Cerebellar cortex (tissue), 1 donor: ENCODE data around the gene APOF.
"Not testable (repeated sequence)": the region's sequence is repeated elsewhere in the genome, so short reads cannot be mapped to it uniquely, and the experiment has no call there.

Experiments used
- DNase-seq: peaks from one replicate; pipeline ENCODE4 v3.0.0-alpha.2; 2015; ENCODE audit warnings: low spot score

The APOF gene

GRCh38 chr12:56373515-56373914, 10.9 kb upstream of the APOF start:
- no peak for DNase-seq

- no peak for DNase-seq
Observed at GRCh38 chr12:56366948-56367347, 4.3 kb upstream of the APOF start.

- DNase-seq, result no peak
Observed at GRCh38 chr12:56361487-56362129, 1.0 kb downstream of the APOF start.

- peak; percentile 100 for DNase-seq
Observed at GRCh38 chr12:56359851-56360767, 2.5 kb downstream of the APOF start, which contains the start of gene STAT2. Gene STAT2, minus strand, starts transcription at chr12:56360107. Its CDS starts 3,536 bp downstream, at chr12:56356571.

- peak; percentile 15 for DNase-seq
Observed at GRCh38 chr12:56358836-56359532, 3.7 kb downstream of the APOF start.

- DNase-seq, result no peak
Observed at GRCh38 chr12:56351325-56351724, 11.3 kb downstream of the APOF start.

- no peak for DNase-seq
Observed at GRCh38 chr12:56350662-56351061, 12.0 kb downstream of the APOF start.

- DNase-seq, result peak; percentile 91
Observed at GRCh38 chr12:56348776-56349175, 13.9 kb downstream of the APOF start.

- not testable (repeated sequence) for DNase-seq
Observed at GRCh38 chr12:56347255-56347654, 15.4 kb downstream of the APOF start.

- DNase-seq, result peak; percentile 56
Observed at GRCh38 chr12:56346675-56347074, 16.0 kb downstream of the APOF start.

GRCh38 chr12:56342290-56342689, 20.4 kb downstream of the APOF start:
- DNase-seq, result not testable (repeated sequence)

GRCh38 chr12:56341616-56342015, 21.0 kb downstream of the APOF start:
- DNase-seq, result no peak

- no peak for DNase-seq
Observed at GRCh38 chr12:56339158-56339422, 23.6 kb downstream of the APOF start.

- no peak for DNase-seq
Observed at GRCh38 chr12:56338308-56339157, 24.1 kb downstream of the APOF start, which contains the start of gene IL23A. Gene IL23A, plus strand, starts transcription at chr12:56338884. Its CDS starts 161 bp downstream, at chr12:56339045.

- no peak for DNase-seq
Observed at GRCh38 chr12:56337753-56338251, 24.9 kb downstream of the APOF start.

- DNase-seq, result no peak
Observed at GRCh38 chr12:56336361-56337167, 26.1 kb downstream of the APOF start.

- not testable (repeated sequence) for DNase-seq
Observed at GRCh38 chr12:56335527-56335926, 27.1 kb downstream of the APOF start.

GRCh38 chr12:56334490-56334793, 28.2 kb downstream of the APOF start:
- DNase-seq, result no peak

- peak; percentile 98 for DNase-seq
Observed at GRCh38 chr12:56333679-56334489, 28.8 kb downstream of the APOF start, which contains the start of gene PAN2. Gene PAN2, minus strand, starts transcription at chr12:56334000. Its CDS starts 906 bp downstream, at chr12:56333094.

GRCh38 chr12:56333197-56333678, 29.4 kb downstream of the APOF start:
- DNase-seq, result no peak
